GM12878 (cell line): ENCODE data around the gene VN1R2. TPM values are rescaled to one million over a fixed set of nuclear protein-coding genes. Genes with fewer than 3 reads are reported as not detected.
"Not testable (repeated sequence)": the region's sequence is repeated elsewhere in the genome, so short reads cannot be mapped to it uniquely, and the experiment has no call there.

ENCODE experiments used
- ATAC-seq: fragments of 200-7000 bp; cut with Tn5 transposase; 3 replicates; pipeline ENCODE4 v1.9.1; 2020; ENCODE audit warnings: mild to moderate bottlenecking, moderate library complexity
- BruUV-seq: library from RNA; stranded (reverse); fragments of 400-500 nt; replicated peaks from 2 replicates; lab custom pipeline; 2021; lab: Mats Ljungman, UMichigan
- CTCF ChIA-PET: fragments of 300-600 bp; sonication (Branson Sonifier 250); formaldehyde crosslinking; extraction: SDS; loops from one replicate; lab custom pipeline; 2021; ENCODE audit warnings: inconsistent platforms; lab: Yijun Ruan, JAX
- POLR2A ChIA-PET: fragments of 350-600 bp; formaldehyde crosslinking; extraction: SDS; loops from one replicate; lab custom pipeline; 2021; ENCODE audit warnings: inconsistent platforms; lab: Charles Lee
- RAD21 ChIA-PET: fragments of 300-600 bp; sonication (Branson Sonifier 250); formaldehyde crosslinking; loops from one replicate; lab custom pipeline; 2023; ENCODE audit warnings: antibody characterized with exemption; ENCODE audit not compliant: unreplicated experiment; lab: Charles Lee
- SMC1A ChIA-PET: fragments of 300-600 bp; sonication (Branson Sonifier 250); formaldehyde crosslinking; loops from one replicate; lab custom pipeline; 2023; ENCODE audit not compliant: unreplicated experiment, uncharacterized antibody; lab: Charles Lee
- DNase-seq: peaks from one replicate; pipeline ENCODE4 v3.0.0-alpha.2; 2011; ENCODE audit warnings: low read depth, low spot score
- FAIRE-seq: peaks from 3 replicates; lab custom pipeline; 2011; peaks lifted over from hg19 to GRCh38; lab: Jason Lieb, UNC
- H2AFZ ChIP-seq: 2 replicates; pipeline ENCODE4 v1.6.0; 2011; ENCODE audit warnings: low read depth, low read length, control low read depth; ENCODE audit not compliant: control insufficient read depth
- H3K27ac ChIP-seq: 2 replicates; pipeline ENCODE4 v1.5.1; 2011; ENCODE audit warnings: control low read depth; ENCODE audit not compliant: control insufficient read depth, insufficient read depth
- H3K27me3 ChIP-seq, 2 experiments: replicated peaks in 1 of 2; 2 replicates each; pipeline versions ENCODE4 v1.6.0 to v1.6.1; 2011; ENCODE audit warnings: low read length in 1 of 2; ENCODE audit not compliant: control insufficient read depth in 2 of 2, insufficient read depth in 2 of 2
- H3K36me3 ChIP-seq, 2 experiments: 2 replicates each; pipeline ENCODE4 v1.5.1; 2011; ENCODE audit warnings: low read length in 1 of 2; ENCODE audit not compliant: control insufficient read depth in 2 of 2, insufficient read depth in 2 of 2
- H3K4me1 ChIP-seq: 2 replicates; pipeline ENCODE4 v1.6.1; 2011; ENCODE audit warnings: mild to moderate bottlenecking, low read length, moderate library complexity, mixed read lengths; ENCODE audit not compliant: control insufficient read depth, insufficient read depth
- H3K4me2 ChIP-seq: 2 replicates; pipeline ENCODE4 v1.6.0; 2011; ENCODE audit warnings: control low read depth; ENCODE audit not compliant: control insufficient read depth, insufficient read depth
- H3K4me3 ChIP-seq: fragments of 200-600 bp; sonication (generic); 2 replicates; pipeline ENCODE4 v1.5.1; 2016
- H3K79me2 ChIP-seq: 2 replicates; pipeline ENCODE4 v1.6.0; 2011; ENCODE audit warnings: low read length; ENCODE audit not compliant: control insufficient read depth, insufficient read depth
- H3K9ac ChIP-seq: 2 replicates; pipeline ENCODE4 v1.8.0; 2011; ENCODE audit warnings: low read length, control low read depth, mixed read lengths; ENCODE audit not compliant: control insufficient read depth, insufficient read depth
- H3K9me3 ChIP-seq: replicated peaks from 3 replicates; pipeline ENCODE4 v1.5.1; 2011; ENCODE audit warnings: mild to moderate bottlenecking, low read length; ENCODE audit not compliant: control insufficient read depth, insufficient read depth
- H4K20me1 ChIP-seq: 2 replicates; pipeline ENCODE4 v1.6.0; 2011; ENCODE audit not compliant: control insufficient read depth, insufficient read depth
- CREB1 ChIP-seq: IDR thresholded peaks from 2 replicates; pipeline ENCODE4 v1.6.1; 2012; ENCODE audit warnings: low read depth, mild to moderate bottlenecking, inconsistent platforms
- DPF2 ChIP-seq: fragments of 450-650 bp; IDR thresholded peaks from 2 replicates; pipeline ENCODE4 v1.6.1; 2017; ENCODE audit warnings: mild to moderate bottlenecking
- HCFC1 ChIP-seq: fragments of 150-350 bp; IDR thresholded peaks from 2 replicates; pipeline ENCODE4 v1.6.1; 2014; ENCODE audit warnings: low read length
- HDGF ChIP-seq: fragments of 450-650 bp; IDR thresholded peaks from 2 replicates; pipeline ENCODE4 v1.6.1; 2016; ENCODE audit warnings: antibody characterized with exemption
- IKZF1 ChIP-seq: fragments of 450-650 bp; conservative IDR thresholded peaks from 2 replicates; pipeline ENCODE4 v1.6.1; 2017; ENCODE audit warnings: antibody characterized with exemption, mild to moderate bottlenecking
- MAX ChIP-seq: IDR thresholded peaks from 2 replicates; pipeline ENCODE4 v1.6.1; 2012; ENCODE audit warnings: low read depth, low read length, improper control_type of control experiment
- NFYA ChIP-seq: IDR thresholded peaks from 2 replicates; pipeline ENCODE4 v1.6.1; 2011; ENCODE audit warnings: low read depth, mild to moderate bottlenecking, low read length, improper control_type of control experiment, borderline replicate concordance
- PML ChIP-seq: IDR thresholded peaks from 2 replicates; pipeline ENCODE4 v1.6.1; 2012; ENCODE audit warnings: low read length, inconsistent platforms
- POLR2A ChIP-seq: IDR thresholded peaks from 2 replicates; pipeline ENCODE4 v1.6.1; 2011; ENCODE audit warnings: low read depth, mild to moderate bottlenecking, low read length
- RBBP5 ChIP-seq: fragments of 200-600 bp; sonication (generic); conservative IDR thresholded peaks from 2 replicates; pipeline ENCODE4 v1.6.1; 2016
- RELA ChIP-seq: fragments of 450-650 bp; IDR thresholded peaks from 2 replicates; pipeline ENCODE4 v1.8.0; 2014; ENCODE audit warnings: borderline replicate concordance; ENCODE audit not compliant: partially characterized antibody
- SMC3 ChIP-seq: IDR thresholded peaks from 2 replicates; pipeline ENCODE4 v1.6.1; 2011; ENCODE audit warnings: low read length, improper control_type of control experiment, borderline replicate concordance
- SREBF1 ChIP-seq: IDR thresholded peaks from 2 replicates; pipeline ENCODE4 v1.6.1; 2012; ENCODE audit warnings: mild to moderate bottlenecking, low read length
- TARDBP ChIP-seq: IDR thresholded peaks from 2 replicates; pipeline ENCODE4 v1.6.1; 2016; ENCODE audit warnings: borderline replicate concordance
- TCF12 ChIP-seq: IDR thresholded peaks from 2 replicates; pipeline ENCODE4 v1.6.1; 2011; ENCODE audit warnings: low read depth, mild to moderate bottlenecking, low read length
- WGBS: methylation state at CpG from one replicate; pipeline ENCODE4 v1.1.6; 2016; ENCODE audit warnings: low lambda C conversion rate; ENCODE audit not compliant: insufficient replicate concordance, insufficient coverage; ENCODE audit errors: missing lambda C conversion rate; 5-methylcytosine and 5-hydroxymethylcytosine counted together
- in situ Hi-C: fragments of 300-500 bp; cut with MboI; formaldehyde crosslinking; loops from 9 replicates; pipeline ENCODE4 v1.14.3; 2018; ENCODE audit warnings: mixed read lengths
- intact Hi-C: fragments of 100-400 bp; cut with micrococcal nuclease; formaldehyde crosslinking; loops from one replicate; pipeline ENCODE4 v1.14.2; 2022; ENCODE audit not compliant: unreplicated experiment
- polyA plus RNA-seq, 11 experiments: library from polyadenylated mRNA; depleted of rRNA in 4 of 11; unstranded in 6 of 11; stranded (reverse) in 5 of 11; fragments of >200 nt; fragmentation: Nextera tagmentation in 4 of 11; fragmentation: Illumina TruSeq in 1 of 11; extraction: Ambion mirVana in 4 of 11; extraction: Trizol in 1 of 11; gene quantifications; 1 replicate in 1 of 11; 2 replicates in 10 of 11; pipeline versions ENCODE4 v1.2.1 to v1.2.3, GENCODE V29; 2011 to 2016; ENCODE audit warnings: inconsistent platforms in 2 of 11, missing spikeins in 2 of 11, low read depth in 1 of 11
- total RNA-seq, 4 experiments: library from RNA; depleted of rRNA in 3 of 4; stranded (reverse); fragments of >200 nt in 3 of 4; fragmentation: Illumina TruSeq in 1 of 4; extraction: Trizol in 1 of 4; gene quantifications; 2 replicates each; pipeline versions ENCODE4 v1.2.1 to v1.2.3, GENCODE V29; 2013 to 2021
- TF ChIP-seq, protein P1 (sequence below): fragments of 150-350 bp; IDR thresholded peaks from 2 replicates; pipeline ENCODE4 v1.6.1; 2016; ENCODE audit warnings: low read depth, low read length

Gene VN1R2
- total and polyA plus RNA-seq, 10 of the 15 experiments (the other 5 are each of a cell fraction or from before 2014, with no cell fraction given): not detected

GRCh38 chr19:53212703-53213320, 45.3 kb upstream of the VN1R2 start (continued):
- TF ChIP-seq DPF2: no peak
- TF ChIP-seq RBBP5: no peak
- TF ChIP-seq TCF12: no peak
- no peak for TF ChIP-seq CREB1
- TF ChIP-seq POLR2A: no peak

- RAD21 ChIA-PET, H3K27ac ChIP-seq, CTCF ChIA-PET, H3K36me3 ChIP-seq, SMC1A ChIA-PET, intact Hi-C loops, in situ Hi-C loops, BruUV-seq, H3K9ac ChIP-seq, H2AFZ ChIP-seq, H4K20me1 ChIP-seq, H3K4me3 ChIP-seq, FAIRE-seq, H3K4me2 ChIP-seq, H3K79me2 ChIP-seq, H3K27me3 ChIP-seq, H3K4me1 ChIP-seq, ATAC-seq, DNase-seq, POLR2A ChIA-PET, H3K9me3 ChIP-seq: not testable (repeated sequence)
- WGBS: 94% methylated on average over 15 of the region's 28 CpGs
These were observed 35.4 kb upstream of the VN1R2 start for GRCh38 chr19:53222716-53223115.

- Histone ChIP-seq H2AFZ (no peak overlapping the region), H4K20me1 (no peaks in the 10 kb centered on the region), H3K4me3 (no peak overlapping the region), H3K4me1 (no peaks in the 10 kb centered on the region), H3K9ac (no peak overlapping the region), H3K9me3 (peaks cover 3% of the 10 kb centered on the region; the same call in 1 of the 3 replicates), H3K4me2 (no peak overlapping the region), H3K27ac (no peak overlapping the region), H3K27me3 (no peaks in the 10 kb centered on the region), H3K36me3 (no peaks in the 10 kb centered on the region), H3K79me2 (no peaks in the 10 kb centered on the region)
- no peak for ATAC-seq
- in situ Hi-C loops: no loop called here
- 88% methylated on average over 20 of the region's 20 CpGs for WGBS
- ChIA-PET RAD21 (no interaction called here), SMC1A (no interaction called here), CTCF (no interaction called here), POLR2A (no interaction called here)
- no peak for DNase-seq
- no peak for FAIRE-seq
- BruUV-seq: no TSS peak
- intact Hi-C loops: no loop called here
- TF ChIP-seq PML (no peak), IKZF1 (no peak), POLR2A (no peak), MAX (no peak), HDGF (no peak), RELA (no peak), NFYA (no peak), SMC3 (no peak), SREBF1 (no peak), HCFC1 (no peak), TARDBP (no peak)
- TF ChIP-seq, protein P1, sequence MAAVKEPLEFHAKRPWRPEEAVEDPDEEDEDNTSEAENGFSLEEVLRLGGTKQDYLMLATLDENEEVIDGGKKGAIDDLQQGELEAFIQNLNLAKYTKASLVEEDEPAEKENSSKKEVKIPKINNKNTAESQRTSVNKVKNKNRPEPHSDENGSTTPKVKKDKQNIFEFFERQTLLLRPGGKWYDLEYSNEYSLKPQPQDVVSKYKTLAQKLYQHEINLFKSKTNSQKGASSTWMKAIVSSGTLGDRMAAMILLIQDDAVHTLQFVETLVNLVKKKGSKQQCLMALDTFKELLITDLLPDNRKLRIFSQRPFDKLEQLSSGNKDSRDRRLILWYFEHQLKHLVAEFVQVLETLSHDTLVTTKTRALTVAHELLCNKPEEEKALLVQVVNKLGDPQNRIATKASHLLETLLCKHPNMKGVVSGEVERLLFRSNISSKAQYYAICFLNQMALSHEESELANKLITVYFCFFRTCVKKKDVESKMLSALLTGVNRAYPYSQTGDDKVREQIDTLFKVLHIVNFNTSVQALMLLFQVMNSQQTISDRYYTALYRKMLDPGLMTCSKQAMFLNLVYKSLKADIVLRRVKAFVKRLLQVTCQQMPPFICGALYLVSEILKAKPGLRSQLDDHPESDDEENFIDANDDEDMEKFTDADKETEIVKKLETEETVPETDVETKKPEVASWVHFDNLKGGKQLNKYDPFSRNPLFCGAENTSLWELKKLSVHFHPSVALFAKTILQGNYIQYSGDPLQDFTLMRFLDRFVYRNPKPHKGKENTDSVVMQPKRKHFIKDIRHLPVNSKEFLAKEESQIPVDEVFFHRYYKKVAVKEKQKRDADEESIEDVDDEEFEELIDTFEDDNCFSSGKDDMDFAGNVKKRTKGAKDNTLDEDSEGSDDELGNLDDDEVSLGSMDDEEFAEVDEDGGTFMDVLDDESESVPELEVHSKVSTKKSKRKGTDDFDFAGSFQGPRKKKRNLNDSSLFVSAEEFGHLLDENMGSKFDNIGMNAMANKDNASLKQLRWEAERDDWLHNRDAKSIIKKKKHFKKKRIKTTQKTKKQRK: no peak
These were observed 33.5 kb upstream of the VN1R2 start for GRCh38 chr19:53224606-53225005.
